HG02981 (cell line): ENCODE results near the gene ATL3.
"Not testable (repeated sequence)": the region's sequence is repeated elsewhere in the genome, so short reads cannot be mapped to it uniquely, and the experiment has no call there.

Experiments used
- ATAC-seq: cut with Tn5 transposase; IDR thresholded peaks from one replicate; pipeline ENCODE4 v1.9.1; 2021; ENCODE audit warnings: mild to moderate bottlenecking, moderate library complexity; ENCODE audit not compliant: unreplicated experiment

Gene ATL3

GRCh38 chr11:63623513-63624140 lies 47.5 kb downstream of the ATL3 start:
- ATAC-seq = no peak

- no peak for ATAC-seq
Measured at GRCh38 chr11:63622323-63622722, 48.9 kb downstream of the ATL3 start.

- ATAC-seq = no peak
Measured at GRCh38 chr11:63621071-63621470, 50.1 kb downstream of the ATL3 start.

- ATAC-seq = no peak
Measured at GRCh38 chr11:63619967-63620366, 51.2 kb downstream of the ATL3 start.

GRCh38 chr11:63617686-63618085 lies 53.5 kb downstream of the ATL3 start:
- ATAC-seq = not testable (repeated sequence)

GRCh38 chr11:63616953-63617352 lies 54.2 kb downstream of the ATL3 start:
- no peak for ATAC-seq

- ATAC-seq = no peak
Measured at GRCh38 chr11:63614136-63614671, 57.0 kb downstream of the ATL3 start, which contains the start of gene PLAAT3. Gene PLAAT3 (minus strand): TSS chr11:63614433. CDS start chr11:63614014, 419 bp downstream.

GRCh38 chr11:63613517-63614135 lies 57.5 kb downstream of the ATL3 start:
- ATAC-seq = no peak

- no peak for ATAC-seq
Measured at GRCh38 chr11:63612181-63612580, 59.0 kb downstream of the ATL3 start.

GRCh38 chr11:63611395-63611747 lies 59.8 kb downstream of the ATL3 start:
- ATAC-seq = no peak

GRCh38 chr11:63610604-63611394 lies 60.4 kb downstream of the ATL3 start:
- ATAC-seq = no peak

- no peak for ATAC-seq
Measured at GRCh38 chr11:63609971-63610580, 61.1 kb downstream of the ATL3 start.

- no peak for ATAC-seq
Measured at GRCh38 chr11:63609536-63609935, 61.6 kb downstream of the ATL3 start.

GRCh38 chr11:63608353-63609345 lies 62.5 kb downstream of the ATL3 start:
- ATAC-seq = no peak

- no peak for ATAC-seq
Measured at GRCh38 chr11:63603180-63603518, 68.0 kb downstream of the ATL3 start.

- not testable (repeated sequence) for ATAC-seq
Measured at GRCh38 chr11:63602290-63603179, 68.6 kb downstream of the ATL3 start.

- ATAC-seq = no peak
Measured at GRCh38 chr11:63599211-63600122, 71.7 kb downstream of the ATL3 start.

- ATAC-seq = no peak
Measured at GRCh38 chr11:63598556-63598955, 72.6 kb downstream of the ATL3 start.
